Heart right ventricle (tissue), 16 donors: ENCODE results near the gene ATM. TPM values are rescaled to one million over a fixed set of nuclear protein-coding genes. Genes with fewer than 3 reads are reported as not detected.

Experiments used
- ATAC-seq, 8 donors: fragments of 200-7000 bp; cut with Tn5 transposase; one replicate each; pipeline ENCODE4 v1.9.1; 2020; ENCODE audit warnings: mild to moderate bottlenecking in 8 of 8, moderate library complexity in 8 of 8, moderate number of reproducible peaks in 1 of 8
- DNase-seq, 2 donors: peaks; one replicate each; pipeline ENCODE4 v3.0.0-alpha.2; 2020
- H3K27ac ChIP-seq, 10 donors: fragments of 200-600 bp; sonication (generic) in 2 of 10; one replicate each; pipeline versions ENCODE4 v1.5.0 to v1.8.0; 2020 to 2022; ENCODE audit warnings: mild to moderate bottlenecking in 3 of 10
- H3K27me3 ChIP-seq, 7 donors: fragments of 200-600 bp; one replicate each; pipeline ENCODE4 v1.8.0; 2021 to 2022; ENCODE audit warnings: mild to moderate bottlenecking in 2 of 7
- H3K36me3 ChIP-seq, 9 donors: fragments of 200-600 bp; sonication (generic) in 1 of 9; one replicate each; pipeline versions ENCODE4 v1.5.0 to v1.8.0; 2020 to 2022; ENCODE audit warnings: mild to moderate bottlenecking in 2 of 9
- H3K4me1 ChIP-seq, 9 donors: fragments of 200-600 bp; sonication (generic) in 1 of 9; one replicate each; pipeline versions ENCODE4 v1.5.0 to v1.8.0; 2020 to 2022; ENCODE audit warnings: mild to moderate bottlenecking in 4 of 9
- H3K4me3 ChIP-seq, 10 donors: fragments of 200-600 bp; sonication (generic) in 2 of 10; one replicate each; pipeline versions ENCODE4 v1.5.0 to v1.8.0; 2020 to 2022; ENCODE audit warnings: mild to moderate bottlenecking in 7 of 10, moderate library complexity in 2 of 10
- H3K9me3 ChIP-seq, 11 donors: fragments of 200-600 bp in 10 of 11; sonication (generic) in 2 of 11; one replicate each; pipeline versions ENCODE4 v1.5.0 to v1.8.0; 2013 to 2022; ENCODE audit warnings: mild to moderate bottlenecking in 2 of 11, control low read depth in 1 of 11, moderate library complexity in 1 of 11
- WGBS, 2 donors: extraction: QIAGEN DNeasy Blood & Tissue Kit; methylation state at CpG; one replicate each; pipeline ENCODE4 v1.1.7; 2013; ENCODE audit warnings: inconsistent platforms in 1 of 2; 5-methylcytosine and 5-hydroxymethylcytosine counted together
- intact Hi-C, 10 donors: fragments of 100-400 bp; cut with DNase I; formaldehyde crosslinking; loops; one replicate each; pipeline versions ENCODE4 v1.11.1 to v1.14.2; 2022
- polyA plus RNA-seq, 2 donors: library from polyadenylated mRNA; stranded (reverse); fragments of 200-250 nt; gene quantifications; one replicate each; pipeline ENCODE4 v1.2.3, GENCODE V29; 2013
- total RNA-seq, 10 donors: library from RNA; stranded (reverse); fragmentation: NEBNext Ultra II Directional in 3 of 10; extraction: Animal tissue kit (Norgen Biotek cat#: 25700) in 3 of 10; gene quantifications; one replicate each; pipeline versions ENCODE4 v1.2.1 to v1.2.4, GENCODE V29; 2021 to 2023
- TF ChIP-seq, protein P1 (sequence below), 9 donors: fragments of 200-600 bp; sonication (generic) in 2 of 9; IDR thresholded peaks; one replicate each; pipeline versions ENCODE4 v1.5.0 to v1.8.0; 2021 to 2022; ENCODE audit warnings: antibody characterized with exemption in 9 of 9, mild to moderate bottlenecking in 5 of 9, moderate library complexity in 1 of 9
- donor health status: Arrhythmogenic right ventricular cardiomyopathy.
- donor health status: ischemic (EF 13 %, LVEDD 7.1; RV severe dilation, severe dysfunction).
- donor health status: healthy with polysubstance abuse.
- donor health status: DM: no; HTN: yes; CAD: no.
- donor health status: DM: no; HTN: no; CAD: no.
- donor health status: ischemic (EF 25% LVEDD 6.9; RV normal size, moderate dysfunction).
- donor health status: ischemic (EF 25% LVEDD 5.7; RV mildly dilated, moderate dysfunction).
- donor health status: healthy.
- donor health status: DM: yes; HTN: yes; CAD: no.
- donor health status: Ischemic cardiomyopathy.
- donor health status: ischemic (EF 35%, LVEDD 5.7; RV mildly dilated, moderate dysfunction).
- donor health status: nonischemic (EF 11% LVEDD 7.7; RV severe dilation, severe dysfunction).
- donor health status: DM: yes; HTN: yes; CAD: no.
- donor health status: PGD.
- donor health status: ischemic (EF 29% LVEDD 5.4; RV normal size, mild dysfunction).
- donor health status: nonischemic (EF 23%, LVEDD 6.1; RV moderate dilation, normal function).

Gene ATM
- total and polyA plus RNA-seq, 12 donors, result 9.4 to 50.7 (median 33.7) TPM

DNA sequence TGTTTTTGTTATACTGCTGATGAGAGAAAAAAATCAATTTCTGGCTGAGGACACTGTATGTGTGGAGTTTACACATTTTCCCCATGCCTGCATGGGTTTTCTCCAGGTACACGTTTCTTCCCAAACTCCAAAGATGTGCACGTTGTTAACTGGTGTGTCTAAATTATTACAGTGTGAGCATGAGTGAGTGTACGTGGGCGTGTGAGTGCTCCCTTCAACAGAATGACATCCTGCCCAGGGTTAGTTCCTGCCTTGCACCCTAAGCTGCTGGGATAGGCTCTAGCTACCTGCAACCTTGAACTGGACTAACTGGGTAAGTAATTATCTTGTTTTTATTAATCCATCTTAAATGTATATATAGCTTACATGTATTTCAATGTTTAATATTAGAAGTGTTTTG lies 5.9 kb upstream of the ATM start:
- Histone ChIP-seq H3K27ac (no peak overlapping the region), H3K9me3 (no peaks in the 10 kb centered on the region), H3K27me3 (no peaks in the 10 kb centered on the region), H3K4me1 (peaks cover 0 to 34% (median 21%) of the 10 kb centered on the region in 9 donors), H3K4me3 (no peak overlapping the region), H3K36me3 (peaks cover 0 to 35% (median 0%) of the 10 kb centered on the region in 9 donors)
- no peak for ATAC-seq
- intact Hi-C loops, result no loop called here
- WGBS, 2 donors, result 60 to 61% methylated on average over 4 of the region's 4 CpGs
- TF ChIP-seq, protein P1, sequence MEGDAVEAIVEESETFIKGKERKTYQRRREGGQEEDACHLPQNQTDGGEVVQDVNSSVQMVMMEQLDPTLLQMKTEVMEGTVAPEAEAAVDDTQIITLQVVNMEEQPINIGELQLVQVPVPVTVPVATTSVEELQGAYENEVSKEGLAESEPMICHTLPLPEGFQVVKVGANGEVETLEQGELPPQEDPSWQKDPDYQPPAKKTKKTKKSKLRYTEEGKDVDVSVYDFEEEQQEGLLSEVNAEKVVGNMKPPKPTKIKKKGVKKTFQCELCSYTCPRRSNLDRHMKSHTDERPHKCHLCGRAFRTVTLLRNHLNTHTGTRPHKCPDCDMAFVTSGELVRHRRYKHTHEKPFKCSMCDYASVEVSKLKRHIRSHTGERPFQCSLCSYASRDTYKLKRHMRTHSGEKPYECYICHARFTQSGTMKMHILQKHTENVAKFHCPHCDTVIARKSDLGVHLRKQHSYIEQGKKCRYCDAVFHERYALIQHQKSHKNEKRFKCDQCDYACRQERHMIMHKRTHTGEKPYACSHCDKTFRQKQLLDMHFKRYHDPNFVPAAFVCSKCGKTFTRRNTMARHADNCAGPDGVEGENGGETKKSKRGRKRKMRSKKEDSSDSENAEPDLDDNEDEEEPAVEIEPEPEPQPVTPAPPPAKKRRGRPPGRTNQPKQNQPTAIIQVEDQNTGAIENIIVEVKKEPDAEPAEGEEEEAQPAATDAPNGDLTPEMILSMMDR (IDR thresholded peaks at IDR 0.05), result no peak
- DNase-seq, result no peak

- Histone ChIP-seq H3K27ac (no peak overlapping the region), H3K4me1 (peaks cover 0 to 34% (median 21%) of the 10 kb centered on the region in 9 donors), H3K27me3 (no peaks in the 10 kb centered on the region), H3K36me3 (peaks cover 0 to 21% (median 0%) of the 10 kb centered on the region in 9 donors), H3K4me3 (no peak overlapping the region), H3K9me3 (no peaks in the 10 kb centered on the region)
- ATAC-seq (no peak), DNase-seq (no peak)
- intact Hi-C loops, result no loop called here
- 49 to 95% methylated on average over 2 of the region's 2 CpGs for WGBS, 2 donors
- TF ChIP-seq, protein P1 (IDR thresholded peaks at IDR 0.05), result no peak
These were observed 4.4 kb upstream of the ATM start for GRCh38 chr11:108218455-108218854.

DNA sequence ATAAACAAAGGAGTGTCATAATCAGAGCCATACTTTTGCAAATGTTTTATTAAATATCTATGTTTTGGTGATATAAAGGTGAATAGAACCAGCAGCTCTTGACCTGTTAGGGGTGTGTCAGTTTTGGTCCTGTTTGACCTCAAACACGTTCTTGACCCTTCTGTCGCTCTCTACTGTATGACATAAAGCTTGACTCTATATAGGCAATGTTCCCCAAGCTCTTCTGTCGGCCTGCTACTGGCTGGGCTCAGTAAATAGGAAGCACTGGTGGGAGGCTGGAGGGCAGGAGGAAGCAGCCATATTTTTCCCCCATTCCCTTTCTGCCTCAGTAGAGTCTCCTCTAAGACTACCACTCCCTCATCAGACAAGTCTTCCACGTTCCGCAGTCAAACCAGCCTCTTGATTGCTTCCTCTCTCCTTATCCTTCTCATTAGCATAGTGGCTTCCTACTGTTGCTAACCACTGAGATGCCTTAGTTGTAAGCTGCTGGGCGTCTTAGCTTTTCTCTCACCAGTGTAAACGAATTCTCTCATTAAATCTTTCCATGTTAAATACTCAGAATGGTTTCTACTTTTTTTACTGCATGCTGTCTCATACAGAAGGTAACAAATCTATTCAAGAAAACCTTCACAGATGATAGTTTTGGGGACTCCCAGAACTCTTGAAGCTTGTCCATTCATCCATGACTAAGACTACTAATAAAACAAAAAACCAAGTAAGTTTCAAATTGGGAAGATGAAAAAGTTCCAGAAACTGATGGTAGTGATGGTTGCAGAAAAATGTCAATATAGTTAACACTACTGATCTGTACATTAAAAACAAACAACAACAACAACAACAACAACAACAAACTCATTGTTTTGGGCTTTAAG lies 3.7 kb upstream of the ATM start:
- no peak for DNase-seq
- Histone ChIP-seq H3K36me3 (peaks cover 0 to 14% (median 0%) of the 10 kb centered on the region in 9 donors), H3K27ac (no peak overlapping the region), H3K4me1 (peaks cover 2 to 39% (median 28%) of the 10 kb centered on the region in 9 donors), H3K27me3 (no peaks in the 10 kb centered on the region), H3K4me3 (no peak overlapping the region), H3K9me3 (no peaks in the 10 kb centered on the region)
- TF ChIP-seq, protein P1 (IDR thresholded peaks at IDR 0.05), result no peak
- 76 to 78% methylated on average over 7 of the region's 7 CpGs for WGBS, 2 donors
- no peak for ATAC-seq
- intact Hi-C loops, result no loop called here

DNA sequence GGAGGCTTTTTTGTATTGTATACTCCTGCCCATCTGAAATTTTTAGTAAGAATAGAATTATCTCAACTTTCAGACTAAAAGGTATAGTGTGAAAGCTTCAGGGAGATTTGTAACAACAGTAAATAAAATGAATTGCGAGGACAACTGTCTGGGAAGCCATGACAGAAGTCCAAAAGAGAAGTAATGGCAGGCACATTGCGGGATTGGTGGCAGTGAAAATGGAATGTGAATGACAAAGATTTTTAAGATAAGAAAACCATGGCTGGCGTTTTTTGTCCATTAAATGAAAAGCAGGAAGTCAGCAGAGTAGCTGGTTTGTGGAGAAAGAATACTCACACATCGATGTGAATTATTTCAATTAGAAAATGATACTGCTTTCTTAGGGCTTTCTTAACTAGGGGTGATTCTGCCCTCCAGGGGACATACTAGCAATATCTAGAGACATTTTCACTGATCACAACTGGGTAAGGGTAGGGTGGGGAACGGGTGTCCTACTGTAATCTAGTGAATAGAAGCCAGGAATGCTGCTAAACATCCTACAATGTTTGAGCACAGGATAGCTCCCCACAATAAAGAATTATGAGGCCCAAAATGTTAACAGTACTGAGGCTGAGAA lies 2.0 kb upstream of the ATM start:
- H3K27me3 ChIP-seq, result no peaks in the 10 kb centered on the region
- WGBS, 2 donors, result 48 to 51% methylated on average over 5 of the region's 5 CpGs
- peaks cover 3 to 56% (median 40%) of the 10 kb centered on the region in 9 donors for H3K4me1 ChIP-seq
- TF ChIP-seq, protein P1 (IDR thresholded peaks at IDR 0.05), result no peak
- ATAC-seq, result no peak
- no peaks in the 10 kb centered on the region for H3K9me3 ChIP-seq
- H3K27ac ChIP-seq, result peak overlapping the region in 5 of 10 donors; percentile 80 to 93 (median 91)
- H3K36me3 ChIP-seq, result peaks cover 0 to 12% (median 0%) of the 10 kb centered on the region in 9 donors
- H3K4me3 ChIP-seq, result peak overlapping the region in 9 of 10 donors; percentile 53 to 91 (median 73)
- intact Hi-C loops, result loop anchor here in 6 of 10 donors (5.0 to 10.0 kb wide), 6 partner anchors 96 to 426 kb away; partner anchors contain the start of genes ACAT1 (in 4 of the 6), CUL5 (in 2 of the 6), C11orf65 (in 1 of the 6) and POGLUT3 (in 1 of the 6)
- no peak for DNase-seq
